K562 (cell line): ENCODE results near the gene USP5. TPM values are rescaled to one million over a fixed set of nuclear protein-coding genes. Genes with fewer than 3 reads are reported as not detected.
A peak's percentile ranks its signal among the peaks of the same experiment; 100 is the strongest.

ENCODE experiments used
- ARNT ChIP-seq, 2 experiments: fragments of 450-650 bp; IDR thresholded peaks; 2 replicates each; pipeline ENCODE4 v1.6.1; 2016; ENCODE audit warnings: mild to moderate bottlenecking in 1 of 2
- CREBBP ChIP-seq: IDR thresholded peaks from one replicate; pipeline ENCODE4 v1.6.1; 2012; ENCODE audit warnings: low read depth, mild to moderate bottlenecking, control low read depth, inconsistent platforms, low read length
- E4F1 ChIP-seq: fragments of 250-450 bp; sonication (Bioruptor Pico); IDR thresholded peaks from 2 replicates; pipeline ENCODE4 v1.5.0; 2021; ENCODE audit warnings: mild to moderate bottlenecking, borderline replicate concordance
- HNRNPLL ChIP-seq: fragments of 200-400 bp; formaldehyde crosslinking; IDR thresholded peaks from 2 replicates; pipeline ENCODE4 v1.6.1; 2017; ENCODE audit warnings: low read length, low read depth, mild to moderate bottlenecking; ENCODE audit not compliant: poor library complexity, severe bottlenecking
- MEIS2 ChIP-seq: fragments of 450-650 bp; IDR thresholded peaks from 2 replicates; pipeline ENCODE4 v1.6.1; 2014; ENCODE audit warnings: mild to moderate bottlenecking; ENCODE audit not compliant: partially characterized antibody
- MGA ChIP-seq: fragments of 450-650 bp; IDR thresholded peaks from 2 replicates; pipeline ENCODE4 v1.6.1; 2016; ENCODE audit warnings: mild to moderate bottlenecking, moderate library complexity
- NKRF ChIP-seq: fragments of 450-650 bp; IDR thresholded peaks from 2 replicates; pipeline ENCODE4 v1.6.1; 2016; ENCODE audit warnings: borderline replicate concordance
- SP2 ChIP-seq: IDR thresholded peaks from 2 replicates; pipeline ENCODE4 v1.6.1; 2011; ENCODE audit warnings: mild to moderate bottlenecking, low read depth, low read length, moderate library complexity; ENCODE audit not compliant: poor library complexity, severe bottlenecking; ENCODE audit errors: extremely low read depth
- polyA plus RNA-seq, 8 experiments: library from polyadenylated mRNA; depleted of rRNA in 4 of 8; stranded (reverse) in 5 of 8; unstranded in 3 of 8; fragments of >200 nt; fragmentation: Nextera tagmentation in 2 of 8; fragmentation: Illumina TruSeq in 1 of 8; extraction: Ambion mirVana in 2 of 8; extraction: Trizol in 1 of 8; gene quantifications; 2 replicates each; pipeline versions ENCODE4 v1.2.1 to v1.2.3, GENCODE V29; 2011 to 2014; ENCODE audit warnings: inconsistent platforms in 1 of 8, missing spikeins in 1 of 8
- total RNA-seq, 7 experiments: library from RNA; depleted of rRNA in 6 of 7; stranded (reverse); fragments of >200 nt in 6 of 7; fragmentation: Illumina TruSeq in 2 of 7; extraction: Trizol in 2 of 7; gene quantifications; 2 replicates each; pipeline versions ENCODE4 v1.2.1 to v1.2.3, GENCODE V29; 2011 to 2021; ENCODE audit warnings: low replicate concordance in 1 of 7
- TF ChIP-seq, protein P1 (sequence below): fragments of 250-450 bp; sonication (Bioruptor Pico); IDR thresholded peaks from 2 replicates; pipeline ENCODE4 v1.8.0; 2022; ENCODE audit warnings: moderate library complexity, mild to moderate bottlenecking, inconsistent platforms

The USP5 gene
- total and polyA plus RNA-seq, 9 of the 15 experiments (the other 6 are each of a cell fraction or from before 2014, with no cell fraction given) = 1.4 to 107 (median 48.6) TPM

- peak; percentile 77 for TF ChIP-seq MGA
- TF ChIP-seq HNRNPLL = no peak
- peak; percentile 81 for TF ChIP-seq MEIS2
- peak; percentile 83 for TF ChIP-seq SP2
- TF ChIP-seq ARNT (IDR thresholded peaks at IDR 0.05) = peak in 1 of 2 experiments; percentile 62; a peak in 1 of 4 replicates
- no peak for TF ChIP-seq E4F1 (CRISPR knock-in tag)
- TF ChIP-seq, protein P1, sequence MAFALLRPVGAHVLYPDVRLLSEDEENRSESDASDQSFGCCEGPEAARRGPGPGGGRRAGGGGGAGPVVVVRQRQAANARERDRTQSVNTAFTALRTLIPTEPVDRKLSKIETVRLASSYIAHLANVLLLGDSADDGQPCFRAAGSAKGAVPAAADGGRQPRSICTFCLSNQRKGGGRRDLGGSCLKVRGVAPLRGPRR (CRISPR knock-in tag) = no peak
- peak; percentile 93 for TF ChIP-seq NKRF
- no peak for TF ChIP-seq CREBBP
These were observed 613 bp upstream of the USP5 start, which contains the start of gene CDCA3 (continued) for GRCh38 chr12:6851153-6851920.
